Stimulated activated CD8-positive, alpha-beta memory T cell treated with anti-CD3 and anti-CD28 coated beads, Interleukin-7, amount 100 ng/mL, for 48 hours (primary cell): ENCODE data around the gene NMNAT2.

Experiments used
- DNase-seq, 2 donors: peaks; one replicate each; pipeline ENCODE4 v3.0.0-alpha.2; 2020; ENCODE audit warnings: low read depth in 1 of 2; ENCODE audit errors: extremely low read depth in 1 of 2

The NMNAT2 gene

DNA sequence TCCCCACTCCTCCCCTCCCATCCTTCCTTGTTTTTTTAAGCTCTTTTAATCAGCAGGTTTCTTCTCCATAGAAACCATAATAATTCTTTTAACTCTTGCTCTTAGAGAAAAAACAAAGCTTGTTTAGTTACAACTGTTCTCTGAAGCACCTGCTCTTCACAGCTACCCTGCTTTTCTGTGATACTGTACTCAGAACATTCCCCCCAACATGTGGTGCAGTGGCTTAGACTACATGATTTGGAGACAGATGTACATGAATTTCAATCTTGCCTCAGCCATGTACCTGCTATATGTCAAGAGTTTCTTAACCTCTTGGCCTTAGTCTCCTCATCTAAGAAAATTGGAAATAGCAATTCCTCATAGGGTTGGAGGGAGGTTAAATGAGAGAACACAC is 198.6 kb downstream of the NMNAT2 start:
- no peak for DNase-seq

DNA sequence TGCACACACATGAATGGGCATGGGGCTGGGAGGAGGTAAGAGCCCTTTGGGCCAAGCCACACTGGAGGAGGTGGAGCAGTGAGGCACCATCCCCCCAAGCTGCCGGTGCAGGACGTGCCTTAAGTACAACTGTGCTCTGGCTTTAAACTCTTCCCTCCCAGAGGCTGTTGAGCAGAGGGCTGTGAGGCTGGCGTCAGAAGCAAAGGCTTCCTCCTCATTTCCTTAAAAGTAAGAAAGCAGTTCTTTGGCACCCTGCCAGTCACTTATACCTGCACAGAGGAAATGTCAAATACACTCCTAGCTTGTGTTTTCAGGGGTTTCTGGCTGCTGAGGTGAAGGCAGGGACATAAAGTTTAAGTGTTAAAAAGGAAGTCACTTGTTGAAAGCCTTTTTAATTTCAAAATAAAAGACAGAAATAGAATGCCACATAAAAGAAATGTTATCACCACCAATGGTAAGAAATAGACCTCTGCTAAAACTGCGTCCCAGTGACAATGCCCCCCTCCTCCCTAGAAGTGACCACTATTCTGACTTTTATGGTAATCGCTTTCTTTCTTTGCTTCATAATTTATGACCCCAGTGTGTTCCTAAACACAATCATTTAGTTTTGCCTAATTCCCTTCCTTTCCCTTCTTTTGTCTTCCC is 199.1 kb downstream of the NMNAT2 start:
- DNase-seq = no peak

DNA sequence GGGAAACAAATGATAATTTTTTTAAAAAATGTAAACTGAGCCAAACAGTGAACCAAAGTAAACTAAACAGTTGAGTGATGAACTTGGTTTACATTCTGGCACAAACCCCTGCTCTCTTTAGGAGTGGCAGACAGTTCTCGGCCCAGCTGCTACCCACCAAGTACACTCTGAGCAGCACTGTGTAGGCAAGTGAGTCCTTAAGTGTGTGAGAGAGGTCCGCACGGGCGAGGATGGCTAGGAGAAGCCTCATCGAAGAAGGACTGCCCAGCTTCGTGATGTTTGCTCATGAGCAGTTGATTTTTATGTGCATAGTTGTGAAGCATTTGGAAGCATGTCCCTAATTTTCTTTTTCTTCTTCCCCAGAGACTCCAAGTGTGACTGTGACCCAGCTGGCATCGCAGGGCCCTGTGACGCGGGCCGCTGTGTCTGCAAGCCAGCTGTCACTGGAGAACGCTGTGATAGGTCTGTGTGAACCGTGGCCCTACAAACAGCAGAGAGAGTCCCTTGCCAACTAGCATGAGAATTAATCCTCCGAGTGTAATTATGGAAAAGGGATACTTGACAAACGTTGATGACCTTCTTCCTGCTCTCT is 200.1 kb downstream of the NMNAT2 start:
- no peak for DNase-seq

DNA sequence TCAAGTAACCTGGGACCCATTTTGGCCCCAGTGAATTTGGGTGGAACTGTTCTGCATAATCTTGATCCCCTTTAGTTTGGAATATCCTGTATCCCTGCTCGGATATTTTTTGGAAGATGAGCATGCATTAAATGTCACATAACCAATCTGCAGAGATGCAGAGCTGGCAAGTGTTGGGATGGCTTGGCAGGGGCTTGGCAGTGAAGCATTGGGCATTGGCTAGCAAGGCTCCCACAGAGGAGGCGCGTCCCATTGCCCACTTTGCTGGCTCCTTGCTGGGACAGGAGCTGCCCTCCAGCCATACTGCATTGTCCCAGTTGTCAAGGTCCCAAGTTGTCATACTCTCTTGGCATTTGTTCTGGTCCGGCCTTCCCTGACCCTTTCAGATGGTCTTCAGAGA is 202.2 kb downstream of the NMNAT2 start:
- DNase-seq = no peak

DNA sequence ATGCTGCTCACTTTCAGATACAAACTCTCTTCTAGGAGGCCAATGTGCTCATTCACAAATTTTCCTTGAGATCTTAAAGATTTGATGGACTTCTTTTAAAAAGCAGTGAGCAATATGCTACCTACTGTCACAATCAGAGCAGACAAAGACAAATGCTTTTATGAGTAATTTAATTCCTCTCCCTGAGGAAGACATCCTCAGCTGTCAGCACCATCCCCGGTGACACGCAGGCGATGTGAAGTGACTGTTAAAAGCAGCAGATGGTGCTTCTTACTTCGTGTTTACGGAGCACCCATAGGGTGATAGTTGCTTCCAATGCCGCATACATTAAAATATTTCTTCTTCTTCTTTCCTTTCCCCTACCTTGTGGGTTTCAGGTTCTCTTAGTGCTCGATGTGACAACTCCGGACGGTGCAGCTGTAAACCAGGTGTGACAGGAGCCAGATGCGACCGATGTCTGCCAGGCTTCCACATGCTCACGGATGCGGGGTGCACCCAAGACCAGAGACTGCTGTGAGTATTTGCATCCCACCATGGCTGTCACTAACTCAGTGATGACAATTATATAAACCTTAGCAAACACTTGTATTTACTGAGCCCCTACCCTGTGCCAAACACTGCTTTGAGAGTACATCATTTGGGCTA is 203.0 kb downstream of the NMNAT2 start:
- DNase-seq = no peak

DNA sequence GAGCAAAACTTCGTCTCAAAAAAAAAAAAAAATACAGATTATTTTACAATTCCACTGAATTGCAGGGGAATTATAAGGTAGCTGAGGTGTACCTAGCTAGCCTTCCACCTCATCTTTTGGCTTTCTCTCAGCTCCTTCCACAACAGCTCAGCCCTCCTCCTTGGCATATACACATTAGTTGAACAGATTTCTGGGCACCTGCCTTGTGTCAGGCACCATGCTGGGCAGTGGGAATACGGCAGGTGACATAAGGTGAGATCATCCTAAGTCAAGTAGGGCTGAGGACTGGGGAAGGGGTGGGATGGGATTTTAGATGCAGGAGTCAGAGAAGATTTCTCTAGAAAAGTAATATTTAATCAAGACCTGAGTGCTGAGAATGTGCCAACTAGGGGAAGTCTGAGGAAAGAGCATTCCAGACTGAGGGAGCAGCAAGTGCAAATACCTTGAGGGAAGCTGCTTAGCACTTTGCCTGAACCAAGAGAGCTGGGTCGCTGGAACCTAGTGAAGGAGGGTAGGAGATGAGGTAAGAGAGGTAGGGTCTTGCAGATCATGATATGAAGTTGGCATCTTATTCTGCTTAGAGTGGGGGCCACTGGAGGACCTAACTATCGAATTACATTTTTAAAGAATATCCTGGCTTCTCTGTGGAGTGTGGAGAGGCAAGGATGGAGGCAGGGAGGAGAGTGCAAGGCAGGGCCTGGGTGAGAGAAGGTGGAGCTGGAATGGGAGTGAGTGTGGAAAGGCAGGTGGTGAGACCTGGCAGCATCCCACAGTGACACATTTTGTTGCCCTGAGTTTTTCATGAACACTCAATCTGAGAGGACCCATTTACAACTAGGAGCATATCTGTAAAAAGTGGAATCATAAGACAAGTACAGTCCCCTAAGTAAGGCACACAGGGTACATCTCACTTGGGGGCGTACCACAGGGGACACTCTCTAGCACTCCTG is 203.9 kb downstream of the NMNAT2 start:
- DNase-seq = no peak

DNA sequence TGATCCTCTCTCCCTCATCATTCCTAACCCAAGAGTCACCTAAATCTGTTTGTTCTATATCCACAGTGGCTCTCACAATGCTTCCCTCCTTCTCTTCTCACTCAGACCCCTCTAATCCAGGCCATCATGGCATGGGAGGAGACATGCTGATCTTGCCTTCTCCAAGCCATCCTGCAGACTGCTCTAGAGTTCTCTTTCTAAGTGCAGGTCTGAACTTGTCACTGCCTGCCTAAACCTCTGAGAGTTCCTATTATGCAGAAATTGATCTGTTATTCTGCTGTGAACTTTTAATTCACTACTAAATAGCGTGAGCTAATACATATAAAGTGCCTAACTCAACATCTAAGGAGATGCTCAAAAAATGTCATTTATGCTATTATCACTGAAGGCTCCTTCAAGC is 205.3 kb downstream of the NMNAT2 start:
- DNase-seq = no peak

DNA sequence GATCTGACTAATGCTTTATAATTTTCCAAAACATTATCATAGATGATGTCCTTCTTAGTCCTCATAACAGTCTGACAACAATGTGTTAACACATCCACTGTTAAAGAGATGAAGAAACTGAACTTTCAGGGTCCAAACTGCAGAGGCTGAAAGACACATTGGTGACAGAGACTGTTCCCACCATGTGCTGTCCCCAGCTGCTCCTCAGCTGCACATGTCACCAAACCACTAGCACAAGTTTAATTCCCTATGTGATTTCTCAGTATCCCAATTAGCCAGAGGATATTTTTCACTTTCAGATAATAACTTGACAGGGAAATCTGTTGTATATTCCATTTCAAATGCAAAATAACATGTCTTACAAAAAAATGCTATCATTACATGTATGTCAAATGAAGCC is 207.5 kb downstream of the NMNAT2 start:
- DNase-seq = no peak

DNA sequence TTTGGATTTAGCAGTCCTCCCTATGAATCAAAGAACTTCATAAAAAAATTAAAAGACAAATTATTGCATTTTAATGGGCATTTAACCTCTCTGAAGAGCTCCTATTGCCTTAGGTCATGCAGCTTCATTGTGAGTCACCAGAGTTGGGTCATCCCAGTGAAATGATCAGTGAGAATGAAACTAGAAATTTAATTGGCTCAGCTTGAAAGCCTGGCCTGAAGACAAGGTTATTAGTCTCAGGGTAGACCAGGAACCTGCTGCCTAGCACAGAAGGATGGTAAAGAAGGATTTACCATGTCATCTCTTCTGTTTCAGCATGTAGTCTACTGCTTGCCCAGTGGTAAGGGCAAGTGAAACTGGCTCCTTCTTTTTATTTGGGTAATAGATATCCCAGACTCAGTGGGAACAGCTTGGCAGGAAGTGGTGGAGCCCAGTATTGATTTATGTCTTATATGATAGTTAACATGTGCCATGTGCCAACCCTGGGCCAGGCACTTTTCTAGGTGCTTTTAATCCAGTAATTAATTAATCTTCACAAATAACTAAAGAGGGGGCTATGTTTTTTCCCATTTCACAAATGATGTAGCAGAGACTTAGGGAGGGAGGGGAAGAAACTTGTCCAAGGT is 208.5 kb downstream of the NMNAT2 start:
- DNase-seq = no peak

DNA sequence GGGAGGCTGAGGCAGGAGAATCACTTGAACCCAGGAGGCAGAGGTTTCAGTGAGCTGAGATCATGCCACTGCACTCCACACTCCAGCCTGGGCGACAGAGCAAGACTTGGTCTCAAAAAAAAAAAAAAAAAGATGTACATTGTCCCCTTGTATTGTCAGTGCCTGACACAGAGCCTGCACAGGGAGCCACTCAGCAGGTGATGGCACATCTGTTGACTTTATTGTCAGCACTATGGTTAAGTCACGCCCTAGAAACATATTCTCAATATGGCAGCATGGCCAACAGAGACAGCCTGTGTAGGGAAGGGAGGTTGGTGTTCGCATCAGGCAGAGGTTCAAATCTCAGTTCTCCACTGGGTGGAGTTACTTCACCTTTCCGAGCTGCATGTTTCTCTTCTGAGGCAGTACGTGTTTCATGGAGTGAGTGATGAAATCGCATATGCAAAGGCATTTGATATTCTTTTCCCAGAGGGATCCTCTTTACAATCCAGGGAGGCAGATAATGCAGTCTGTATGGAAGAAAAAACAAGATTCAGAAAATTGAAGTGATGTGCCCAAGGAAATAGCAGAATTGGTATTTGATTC is 211.6 kb downstream of the NMNAT2 start:
- no peak for DNase-seq

DNA sequence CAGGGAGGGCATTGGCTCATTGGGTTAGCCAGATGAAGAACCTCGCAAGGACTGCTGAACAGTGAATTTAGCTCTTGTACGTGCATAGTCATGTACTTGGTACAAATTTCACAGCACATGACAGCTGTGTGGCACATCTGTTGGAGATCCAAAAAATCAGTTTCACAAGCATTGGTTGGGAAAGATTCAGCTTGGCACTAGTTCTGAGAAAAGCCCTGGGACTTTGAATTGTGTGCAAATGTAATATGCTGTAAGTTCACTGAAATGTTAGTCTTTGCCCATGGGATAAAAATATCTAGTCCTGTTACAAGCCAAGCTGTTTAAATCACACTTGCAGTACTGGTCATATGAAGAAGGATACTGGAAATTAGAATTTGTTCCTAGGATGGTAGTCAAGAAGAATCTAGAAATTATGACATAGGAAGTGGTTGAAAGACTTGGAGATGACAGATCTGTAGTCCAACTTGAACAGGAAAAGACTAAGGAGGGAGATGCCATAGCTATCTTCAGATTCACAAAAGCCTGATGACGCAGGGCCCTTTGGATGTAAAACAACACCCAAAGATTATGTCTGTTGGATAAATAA is 212.9 kb downstream of the NMNAT2 start:
- DNase-seq = no peak

DNA sequence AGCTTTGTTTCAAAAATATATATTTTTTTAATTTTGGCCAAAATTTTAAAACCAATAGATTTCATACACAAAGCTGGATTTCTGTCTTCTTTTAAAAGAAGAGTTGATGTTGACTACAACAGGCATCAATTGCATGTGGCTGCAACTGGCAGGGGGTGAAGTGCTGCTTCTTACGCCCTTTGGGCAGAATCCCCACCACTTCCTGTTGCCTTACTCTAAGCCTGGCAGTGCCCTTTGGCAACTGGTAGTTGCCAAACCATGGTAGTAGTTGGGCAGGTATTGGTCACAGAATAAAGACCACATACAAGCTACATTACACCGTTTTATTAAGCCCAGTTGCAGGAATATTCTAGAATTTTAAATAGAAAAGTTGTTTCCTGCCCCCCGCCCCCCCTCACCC is 215.1 kb downstream of the NMNAT2 start:
- DNase-seq = no peak

DNA sequence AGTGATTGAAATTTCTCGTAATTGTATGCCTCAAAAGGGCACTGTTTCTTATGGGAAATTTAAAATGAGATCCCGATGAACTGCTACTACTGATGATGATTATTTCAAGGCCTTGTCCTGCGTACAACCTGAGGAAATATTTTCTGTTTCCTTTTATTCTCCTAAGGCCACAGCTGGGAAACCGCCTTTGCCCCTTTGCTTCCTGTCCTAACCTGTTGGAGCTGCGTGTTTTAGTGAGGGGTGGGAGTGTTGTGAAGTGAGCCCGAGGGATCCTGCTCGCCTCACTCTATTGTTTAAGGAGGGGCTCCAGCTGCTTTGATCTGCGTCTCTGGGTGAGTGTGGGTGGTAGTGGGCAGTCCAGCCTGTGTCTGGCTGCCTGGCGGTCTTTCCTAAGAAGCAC is 217.7 kb downstream of the NMNAT2 start:
- no peak for DNase-seq

DNA sequence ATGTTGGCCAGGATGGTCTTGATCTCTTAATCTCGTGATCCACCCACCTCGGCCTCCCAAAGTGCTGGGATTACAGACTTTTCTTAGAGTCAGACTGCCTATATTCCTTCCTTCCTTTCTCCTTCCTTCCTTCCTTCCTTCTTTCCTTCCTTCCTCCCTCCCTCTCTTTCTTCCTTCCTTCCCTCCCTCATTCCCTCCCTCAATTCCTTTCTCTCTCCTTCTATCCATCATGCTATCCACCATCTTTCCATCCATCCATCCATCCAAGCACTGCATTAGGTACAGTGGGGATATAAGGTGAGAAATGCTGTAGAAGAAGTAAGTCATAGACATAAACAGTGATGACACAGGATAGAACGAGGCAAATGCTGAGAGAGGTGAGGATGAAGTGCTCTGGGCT is 218.9 kb downstream of the NMNAT2 start:
- no peak for DNase-seq

DNA sequence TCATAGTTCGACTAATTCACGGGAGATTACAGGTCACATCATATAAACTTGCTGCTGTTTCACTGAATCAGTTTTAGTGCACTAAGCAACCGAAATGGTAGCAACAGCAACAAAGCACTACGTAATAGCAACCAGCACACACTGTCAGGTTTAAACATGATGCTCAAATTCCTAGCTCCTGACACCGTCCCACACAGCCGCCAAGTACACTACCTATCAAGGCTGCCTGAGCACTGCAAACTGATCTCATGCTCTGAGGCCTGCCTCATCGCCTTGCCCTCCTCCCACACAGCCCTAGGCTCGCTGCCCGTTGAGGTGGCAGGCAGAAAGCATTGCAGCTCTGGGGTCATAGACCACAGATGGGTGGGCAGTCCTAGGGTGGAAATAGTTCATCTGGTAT is 219.7 kb downstream of the NMNAT2 start:
- DNase-seq = no peak
